ENCODE measurements around the gene CPLX3. TPM values are rescaled to one million over a fixed set of nuclear protein-coding genes. Genes with fewer than 3 reads are reported as not detected.
A peak's percentile ranks its signal among the peaks of the same experiment; 100 is the strongest.
"Not testable (repeated sequence)": the region's sequence is repeated elsewhere in the genome, so short reads cannot be mapped to it uniquely, and the experiment has no call there.

Gene CPLX3
- polyA plus RNA-seq (ENCODE audit: insufficient read length) = not detected

- DNase-seq = no peak
Observed at GRCh38 chr15:74826364-74826819, at the start of gene CPLX3. CPLX3 (plus strand) TSS chr15:74826627; CDS start chr15:74826704, 77 bp downstream.

GRCh38 chr15:74776821-74777768 lies 49.3 kb upstream of the CPLX3 start:
- peak; percentile 38 for DNase-seq

- no peak for DNase-seq
Observed at GRCh38 chr15:74777769-74778598, 48.4 kb upstream of the CPLX3 start.

- no peak for DNase-seq
Observed at GRCh38 chr15:74778599-74778970, 47.8 kb upstream of the CPLX3 start.

GRCh38 chr15:74779162-74779648 lies 47.2 kb upstream of the CPLX3 start:
- no peak for DNase-seq

GRCh38 chr15:74780523-74781430 lies 45.6 kb upstream of the CPLX3 start:
- no peak for DNase-seq

- peak; percentile 86 for DNase-seq
Observed at GRCh38 chr15:74781431-74782258, 44.8 kb upstream of the CPLX3 start, which contains the start of gene CSK. CSK (plus strand) TSS chr15:74782080; CDS start chr15:74798298, 16,218 bp downstream.

- DNase-seq = peak; percentile 41
Observed at GRCh38 chr15:74782259-74783071, 44.0 kb upstream of the CPLX3 start.

- DNase-seq = no peak
Observed at GRCh38 chr15:74783072-74783807, 43.2 kb upstream of the CPLX3 start.

- DNase-seq = no peak
Observed at GRCh38 chr15:74783808-74784175, 42.6 kb upstream of the CPLX3 start.

GRCh38 chr15:74784426-74785193 lies 41.8 kb upstream of the CPLX3 start:
- no peak for DNase-seq

- no peak for DNase-seq
Observed at GRCh38 chr15:74785194-74786032, 41.0 kb upstream of the CPLX3 start.

- DNase-seq = not testable (repeated sequence)
Observed at GRCh38 chr15:74786081-74786480, 40.3 kb upstream of the CPLX3 start.

- no peak for DNase-seq
Observed at GRCh38 chr15:74786551-74787165, 39.8 kb upstream of the CPLX3 start.

GRCh38 chr15:74787251-74788041 lies 39.0 kb upstream of the CPLX3 start:
- DNase-seq = peak; percentile 34

GRCh38 chr15:74788042-74788682 lies 38.3 kb upstream of the CPLX3 start:
- no peak for DNase-seq

Measured in hindlimb muscle (tissue), 1 donor.